ENCODE measurements around the gene PP2D1. TPM values are rescaled to one million over a fixed set of nuclear protein-coding genes. Genes with fewer than 3 reads are reported as not detected.

PP2D1 gene
- total RNA-seq, 1 experiment from 2014 or later: not detected

- ChIA-PET CTCF (no interaction called here), RAD21 (ENCODE audit: low non-redundant PET in 1 of 2, low total read pairs in 2 of 2, uncharacterized antibody in 2 of 2, unreplicated experiment in 2 of 2) (no interaction called here), POLR2A (no interaction called here)
- intact Hi-C loops (cut with micrococcal nuclease): no loop called here
- no peaks in the 10 kb centered on the region for H3K4me1 ChIP-seq (ENCODE audit: control insufficient read depth in 1 of 2, insufficient read depth in 2 of 2, low read length in 2 of 2)
- no peaks in the 10 kb centered on the region for H3K27me3 ChIP-seq (ENCODE audit: insufficient read depth, low read length)
- no peak for ATAC-seq
- no peaks in the 10 kb centered on the region for H4K20me1 ChIP-seq (ENCODE audit: insufficient read depth)
- no peak overlapping the region for H3K4me2 ChIP-seq (ENCODE audit: low read length)
- no peaks in the 10 kb centered on the region for H3K36me3 ChIP-seq (ENCODE audit: control insufficient read depth in 1 of 2, insufficient read depth in 2 of 2, low read length in 2 of 2)
- H3K9me3 ChIP-seq (ENCODE audit: control insufficient read depth in 1 of 2, insufficient read depth in 1 of 2, low read depth in 1 of 2, low read length in 2 of 2): no peaks in the 10 kb centered on the region
- H3K27ac ChIP-seq (ENCODE audit: low read depth, low read length): no peak overlapping the region
- H3K4me3 ChIP-seq (replicated peaks in 1 of 2; ENCODE audit: low read depth in 1 of 2, low read length in 2 of 2): no peak overlapping the region
- no peaks in the 10 kb centered on the region for H3K79me2 ChIP-seq (ENCODE audit: insufficient read depth, low read length)
- no peak overlapping the region for H3K9ac ChIP-seq (ENCODE audit: low read length)
- H2AFZ ChIP-seq (ENCODE audit: low read depth, low read length, poor library complexity, severe bottlenecking): no peak overlapping the region
- no peaks in the 10 kb centered on the region for H3K9me2 ChIP-seq (ENCODE audit: insufficient read depth)
- no peak for DNase-seq (ENCODE audit: low read depth, low spot score)
- no TSS peak for BruUV-seq (replicated peaks)
- TF ChIP-seq REST (IDR thresholded peaks at IDR 0.05; ENCODE audit: low read depth) (no peak), CBX3 (IDR thresholded peaks at IDR 0.05; ENCODE audit: low read depth) (no peak), YY1 (IDR thresholded peaks at IDR 0.05; ENCODE audit: extremely low read depth, insufficient replicate concordance, low read depth, low read length) (no peak), CTCF (IDR thresholded peaks at IDR 0.05 in 2 of 3, conservative IDR thresholded peaks at IDR 0.05 in 1 of 3; ENCODE audit: borderline replicate concordance in 1 of 3, insufficient read depth in 1 of 3, low read depth in 2 of 3, low read length in 2 of 3) (no peak)
Observed at GRCh38 chr3:20023623-20024405, 11.8 kb upstream of the PP2D1 start.
